Measurements from ENCODE around the gene SH3BGRL3. TPM values are rescaled to one million over a fixed set of nuclear protein-coding genes. Genes with fewer than 3 reads are reported as not detected.

SH3BGRL3 gene
- total RNA-seq, 1 donor from 2014 or later: 412 TPM

DNA sequence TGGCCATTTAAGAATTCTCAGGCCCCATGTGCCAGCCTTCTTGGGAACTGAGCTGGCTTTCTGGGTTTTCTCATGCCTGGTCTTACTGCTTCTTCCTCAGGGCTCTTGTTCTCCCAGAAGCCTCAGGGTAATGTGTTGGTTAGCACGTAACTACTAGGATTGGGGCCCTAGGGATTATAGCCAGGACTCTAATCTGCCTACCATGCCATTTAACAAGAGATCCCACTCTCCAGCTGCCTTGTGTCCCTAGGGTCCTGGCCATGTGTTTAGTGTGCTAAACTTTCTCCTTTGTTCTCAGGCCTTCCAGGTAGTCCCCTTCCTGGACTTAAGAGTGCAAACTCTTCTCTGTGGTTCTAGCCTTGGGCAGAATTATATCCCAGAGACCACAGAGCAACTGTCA, 2.2 kb upstream of the SH3BGRL3 start:
- no peak for TF ChIP-seq CTCF (IDR thresholded peaks at IDR 0.05; ENCODE audit: partially characterized antibody, unreplicated experiment)
- DNase-seq: no peak
- Mint-ChIP-seq H3K36me3 (ENCODE audit: unreplicated experiment) (no peaks in the 10 kb centered on the region), H3K27me3 (ENCODE audit: unreplicated experiment) (peaks cover 12% of the 10 kb centered on the region), H3K9me3 (ENCODE audit: unreplicated experiment) (peaks cover 2% of the 10 kb centered on the region), H3K4me1 (ENCODE audit: low read depth, unreplicated experiment) (peaks cover 41% of the 10 kb centered on the region), H3K27ac (ENCODE audit: unreplicated experiment) (peak overlapping the region; percentile 97), H3K4me3 (ENCODE audit: unreplicated experiment) (peak overlapping the region; percentile 70)

DNA sequence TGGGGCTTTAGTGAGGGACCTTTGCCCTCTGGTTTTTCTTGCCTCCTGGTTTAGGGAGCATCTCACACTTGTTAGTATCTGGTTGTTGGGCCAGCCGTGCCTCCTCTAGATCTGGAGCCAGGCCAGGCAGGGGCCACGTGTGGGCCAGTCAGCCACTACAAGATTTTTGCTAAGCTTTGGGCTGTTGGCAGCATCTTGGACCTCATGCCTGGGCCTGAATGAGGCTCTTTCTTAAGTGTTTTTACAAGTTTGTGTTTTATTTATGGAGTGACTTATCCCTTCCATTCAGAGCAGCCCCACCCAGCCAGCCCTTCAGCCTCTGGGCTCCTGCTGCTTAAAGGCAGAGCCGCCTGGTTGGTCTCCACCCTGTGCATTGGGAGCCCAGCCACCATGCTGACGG, 1.6 kb upstream of the SH3BGRL3 start:
- Mint-ChIP-seq H3K36me3 (ENCODE audit: unreplicated experiment) (no peaks in the 10 kb centered on the region), H3K27ac (ENCODE audit: unreplicated experiment) (peak overlapping the region; percentile 97), H3K4me3 (ENCODE audit: unreplicated experiment) (peak overlapping the region; percentile 70), H3K4me1 (ENCODE audit: low read depth, unreplicated experiment) (peaks cover 45% of the 10 kb centered on the region), H3K27me3 (ENCODE audit: unreplicated experiment) (peaks cover 12% of the 10 kb centered on the region), H3K9me3 (ENCODE audit: unreplicated experiment) (peaks cover 4% of the 10 kb centered on the region)
- DNase-seq: no peak
- no peak for TF ChIP-seq CTCF (IDR thresholded peaks at IDR 0.05; ENCODE audit: partially characterized antibody, unreplicated experiment)

DNA sequence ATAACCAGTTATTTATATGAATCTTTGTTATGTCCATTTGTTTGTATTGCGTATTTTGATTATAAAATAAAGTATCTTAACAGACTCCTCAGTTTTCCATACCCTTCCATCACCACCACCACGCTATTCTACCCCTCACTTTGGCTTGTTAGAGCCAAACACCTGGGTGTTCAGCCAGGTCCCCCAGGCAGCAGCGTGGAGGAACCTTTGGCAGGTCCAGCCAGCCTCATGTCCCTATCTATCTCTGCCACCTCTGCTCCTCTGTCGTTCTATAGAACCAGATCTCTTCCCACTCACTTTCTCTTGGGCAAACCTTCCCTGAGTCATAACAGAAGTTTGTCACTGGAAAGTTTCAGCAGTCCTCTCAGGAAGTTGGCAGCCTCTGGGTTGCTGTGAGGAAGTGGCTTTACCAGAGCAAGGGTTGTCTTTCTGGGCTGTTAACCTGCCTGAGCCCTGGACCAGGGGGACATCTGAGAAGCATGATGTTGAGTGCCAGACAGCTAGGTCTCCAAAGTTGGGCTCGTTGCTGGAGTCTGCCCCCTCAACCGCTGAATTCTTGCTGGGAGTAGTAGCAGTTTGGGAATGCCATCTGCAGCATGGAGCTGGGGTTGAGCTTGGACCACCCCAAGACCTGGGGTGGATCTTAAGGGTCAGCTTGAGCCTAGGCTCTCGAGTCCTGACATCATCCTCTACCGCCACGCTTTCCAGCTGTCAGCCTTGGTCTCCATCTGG, 996 bp upstream of the SH3BGRL3 start:
- peaks cover 4% of the 10 kb centered on the region for H3K9me3 Mint-ChIP-seq (ENCODE audit: unreplicated experiment)
- H3K36me3 Mint-ChIP-seq (ENCODE audit: unreplicated experiment): no peaks in the 10 kb centered on the region
- peak; percentile 45 for DNase-seq
- peak overlapping the region; percentile 97 for H3K27ac Mint-ChIP-seq (ENCODE audit: unreplicated experiment)
- no peak for TF ChIP-seq CTCF (IDR thresholded peaks at IDR 0.05; ENCODE audit: partially characterized antibody, unreplicated experiment)
- peaks cover 12% of the 10 kb centered on the region for H3K27me3 Mint-ChIP-seq (ENCODE audit: unreplicated experiment)
- H3K4me1 Mint-ChIP-seq (ENCODE audit: low read depth, unreplicated experiment): peaks cover 45% of the 10 kb centered on the region
- peak overlapping the region; percentile 86 for H3K4me3 Mint-ChIP-seq (ENCODE audit: unreplicated experiment)

DNA sequence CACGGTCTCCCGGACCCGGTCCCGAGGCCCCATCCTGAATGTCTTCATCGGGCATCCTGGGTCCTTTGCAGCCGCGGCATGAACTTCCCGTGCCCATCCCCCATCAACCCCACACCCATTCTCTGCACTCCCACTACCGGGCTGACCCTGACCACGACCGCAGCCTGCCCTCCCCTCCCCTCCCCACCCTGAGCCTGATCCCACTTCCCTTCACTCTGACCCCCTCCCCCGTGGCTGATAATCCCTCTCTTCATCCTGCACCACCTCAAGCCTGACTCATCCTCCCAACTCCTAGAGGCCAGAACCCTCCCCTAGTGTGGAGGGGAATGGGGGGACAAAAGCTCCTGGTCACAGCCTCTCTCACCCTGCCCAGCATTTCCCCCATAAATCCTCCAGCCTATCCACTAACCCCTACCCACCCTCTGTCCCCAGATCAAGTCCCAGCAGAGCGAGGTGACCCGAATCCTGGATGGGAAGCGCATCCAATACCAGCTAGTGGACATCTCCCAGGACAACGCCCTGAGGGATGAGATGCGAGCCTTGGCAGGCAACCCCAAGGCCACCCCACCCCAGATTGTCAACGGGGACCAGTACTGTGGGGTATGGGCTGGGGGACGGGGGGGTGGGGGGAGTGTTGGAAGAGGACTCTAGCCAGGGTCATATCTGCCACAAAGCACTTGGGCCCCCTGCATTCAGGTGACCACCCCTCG, 602 bp downstream of the SH3BGRL3 start:
- Mint-ChIP-seq H3K4me1 (ENCODE audit: low read depth, unreplicated experiment) (peaks cover 52% of the 10 kb centered on the region), H3K9me3 (ENCODE audit: unreplicated experiment) (peaks cover 6% of the 10 kb centered on the region), H3K36me3 (ENCODE audit: unreplicated experiment) (no peaks in the 10 kb centered on the region), H3K27me3 (ENCODE audit: unreplicated experiment) (peaks cover 15% of the 10 kb centered on the region), H3K27ac (ENCODE audit: unreplicated experiment) (peak overlapping the region; percentile 87), H3K4me3 (ENCODE audit: unreplicated experiment) (peak overlapping the region; percentile 92)
- no peak for TF ChIP-seq CTCF (IDR thresholded peaks at IDR 0.05; ENCODE audit: partially characterized antibody, unreplicated experiment)
- DNase-seq: peak; percentile 44

Measured in glutamatergic neuron (in vitro differentiated cells).